ENCODE results near the gene ADGRG1.

DNA sequence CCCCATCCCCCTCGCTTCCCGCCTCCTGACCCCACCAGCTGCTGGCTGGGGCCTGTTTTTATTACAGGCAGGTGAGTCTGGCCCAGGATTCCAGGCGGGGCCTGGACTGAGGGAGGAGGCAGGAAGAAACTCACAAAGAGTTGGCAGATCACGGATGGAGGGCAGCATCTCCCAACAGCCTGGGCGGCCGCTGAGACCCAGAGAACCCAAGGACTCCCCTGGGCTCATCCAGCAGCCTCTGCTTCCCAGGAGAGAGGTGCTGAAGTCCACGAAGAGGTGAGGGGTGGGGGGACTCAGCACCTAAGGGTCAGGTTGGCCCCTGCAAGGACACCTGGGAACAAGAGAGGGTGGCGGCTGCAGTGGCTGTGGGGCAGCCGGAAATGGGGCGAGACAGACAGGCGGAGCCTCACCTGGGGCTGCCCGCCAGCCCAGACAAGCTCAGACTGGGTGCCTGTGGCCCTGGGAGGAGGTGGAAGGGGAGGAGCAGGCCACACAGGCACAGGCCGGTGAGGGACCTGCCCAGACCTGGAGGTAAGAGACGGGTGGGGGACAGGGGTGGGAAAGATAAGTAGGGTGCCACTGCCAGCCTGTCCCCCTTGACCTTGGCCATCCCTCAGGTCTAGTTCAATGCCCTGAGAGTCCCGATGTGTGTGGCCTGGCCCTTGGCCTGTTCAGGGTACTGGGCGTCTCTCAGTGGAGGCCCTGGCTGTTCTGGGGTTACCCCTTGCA, 8.7 kb upstream of the ADGRG1 start:
- TF ChIP-seq, protein P1, sequence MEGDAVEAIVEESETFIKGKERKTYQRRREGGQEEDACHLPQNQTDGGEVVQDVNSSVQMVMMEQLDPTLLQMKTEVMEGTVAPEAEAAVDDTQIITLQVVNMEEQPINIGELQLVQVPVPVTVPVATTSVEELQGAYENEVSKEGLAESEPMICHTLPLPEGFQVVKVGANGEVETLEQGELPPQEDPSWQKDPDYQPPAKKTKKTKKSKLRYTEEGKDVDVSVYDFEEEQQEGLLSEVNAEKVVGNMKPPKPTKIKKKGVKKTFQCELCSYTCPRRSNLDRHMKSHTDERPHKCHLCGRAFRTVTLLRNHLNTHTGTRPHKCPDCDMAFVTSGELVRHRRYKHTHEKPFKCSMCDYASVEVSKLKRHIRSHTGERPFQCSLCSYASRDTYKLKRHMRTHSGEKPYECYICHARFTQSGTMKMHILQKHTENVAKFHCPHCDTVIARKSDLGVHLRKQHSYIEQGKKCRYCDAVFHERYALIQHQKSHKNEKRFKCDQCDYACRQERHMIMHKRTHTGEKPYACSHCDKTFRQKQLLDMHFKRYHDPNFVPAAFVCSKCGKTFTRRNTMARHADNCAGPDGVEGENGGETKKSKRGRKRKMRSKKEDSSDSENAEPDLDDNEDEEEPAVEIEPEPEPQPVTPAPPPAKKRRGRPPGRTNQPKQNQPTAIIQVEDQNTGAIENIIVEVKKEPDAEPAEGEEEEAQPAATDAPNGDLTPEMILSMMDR (IDR thresholded peaks at IDR 0.05; ENCODE audit: insufficient read depth, low read depth, low read length) = no peak
- no peak for TF ChIP-seq EZH2 (IDR thresholded peaks at IDR 0.05; ENCODE audit: insufficient read depth, low read length)
